Measurements from ENCODE around the gene C19orf44. TPM values are rescaled to one million over a fixed set of nuclear protein-coding genes. Genes with fewer than 3 reads are reported as not detected.

Gene C19orf44
- total RNA-seq, 2 experiments from 2014 or later = 0.78 to 1.0 TPM

- H3K36me3 ChIP-seq (ENCODE audit: insufficient read depth, low read length) = peaks cover 94% of the 10 kb centered on the region
- no peaks in the 10 kb centered on the region for H3K27me3 ChIP-seq (ENCODE audit: control insufficient read depth in 1 of 2, insufficient read depth in 2 of 2, low read length in 2 of 2)
- Mint-ChIP-seq H3K9me3 (no peaks in the 10 kb centered on the region), H3K4me3 (no peak overlapping the region), H3K27me3 (no peaks in the 10 kb centered on the region), H3K4me1 (ENCODE audit: low read depth) (no peaks in the 10 kb centered on the region), H3K27ac (no peak overlapping the region), H3K36me3 (ENCODE audit: low read depth) (peaks cover 81% of the 10 kb centered on the region)
- H3K4me1 ChIP-seq (ENCODE audit: insufficient read depth, low read length) = no peaks in the 10 kb centered on the region
- ChIA-PET POLR2A (no interaction called here), CTCF (interaction anchor here (0.8 to 0.9 kb wide), 2 partner anchors 34 to 110 kb away, joined by 3 read pairs; no protein-coding TSS in a partner anchor)
- DNase-seq (no peak), ATAC-seq (ENCODE audit: poor library complexity) (no peak)
- intact Hi-C loops (cut with DNase I, micrococcal nuclease) = no loop called here
- no peak overlapping the region for H3K27ac ChIP-seq (ENCODE audit: low read depth in 1 of 2, low read length in 2 of 2)
- no peak overlapping the region for H3K4me3 ChIP-seq (ENCODE audit: low read length)
- TF ChIP-seq CTCF (IDR thresholded peaks at IDR 0.05) = no peak
- H3K9me3 ChIP-seq (ENCODE audit: control insufficient read depth in 1 of 2, insufficient read depth in 1 of 2, low read length in 2 of 2) = no peaks in the 10 kb centered on the region
These were observed 31.2 kb downstream of the C19orf44 start for GRCh38 chr19:16527334-16527935.

GRCh38 chr19:16527971-16528521, 31.9 kb downstream of the C19orf44 start:
- H3K27me3 ChIP-seq (ENCODE audit: control insufficient read depth in 1 of 2, insufficient read depth in 2 of 2, low read length in 2 of 2) = no peaks in the 10 kb centered on the region
- H3K36me3 Mint-ChIP-seq (ENCODE audit: low read depth) = peaks cover 81% of the 10 kb centered on the region
- H3K4me3 ChIP-seq (ENCODE audit: low read length) = no peak overlapping the region
- ATAC-seq (ENCODE audit: poor library complexity) (peak; percentile 66), DNase-seq (peak in 13 of 14 experiments; percentile 18 to 70 (median 39))
- H3K9me3 Mint-ChIP-seq = no peaks in the 10 kb centered on the region
- H3K27ac ChIP-seq (ENCODE audit: low read depth in 1 of 2, low read length in 2 of 2) = no peak overlapping the region
- no peak overlapping the region for H3K4me3 Mint-ChIP-seq
- no peaks in the 10 kb centered on the region for H3K27me3 Mint-ChIP-seq
- no peaks in the 10 kb centered on the region for H3K4me1 ChIP-seq (ENCODE audit: insufficient read depth, low read length)
- POLR2A ChIA-PET = no interaction called here
- intact Hi-C loops (cut with DNase I, micrococcal nuclease) = no loop called here
- peak; percentile 42 for TF ChIP-seq CTCF (IDR thresholded peaks at IDR 0.05)
- peaks cover 94% of the 10 kb centered on the region for H3K36me3 ChIP-seq (ENCODE audit: insufficient read depth, low read length)
- H3K27ac Mint-ChIP-seq = no peak overlapping the region
- no peaks in the 10 kb centered on the region for H3K4me1 Mint-ChIP-seq (ENCODE audit: low read depth)
- no peaks in the 10 kb centered on the region for H3K9me3 ChIP-seq (ENCODE audit: control insufficient read depth in 1 of 2, insufficient read depth in 1 of 2, low read length in 2 of 2)
- CTCF ChIA-PET = interaction anchor here (0.8 kb wide), 1 partner anchor 34 kb away, joined by 3 read pairs; no protein-coding TSS in a partner anchor

GRCh38 chr19:16529466-16530144, 33.4 kb downstream of the C19orf44 start:
- Histone ChIP-seq H3K4me3 (ENCODE audit: low read length) (no peak overlapping the region), H3K4me1 (ENCODE audit: insufficient read depth, low read length) (no peaks in the 10 kb centered on the region), H3K9me3 (ENCODE audit: control insufficient read depth in 1 of 2, insufficient read depth in 1 of 2, low read length in 2 of 2) (no peaks in the 10 kb centered on the region), H3K27me3 (ENCODE audit: control insufficient read depth in 1 of 2, insufficient read depth in 2 of 2, low read length in 2 of 2) (no peaks in the 10 kb centered on the region), H3K36me3 (ENCODE audit: insufficient read depth, low read length) (peaks cover 94% of the 10 kb centered on the region), H3K27ac (ENCODE audit: low read depth in 1 of 2, low read length in 2 of 2) (no peak overlapping the region)
- DNase-seq = no peak
- no peak for TF ChIP-seq CTCF (IDR thresholded peaks at IDR 0.05)
- Mint-ChIP-seq H3K4me3 (no peak overlapping the region), H3K4me1 (ENCODE audit: low read depth) (no peaks in the 10 kb centered on the region), H3K27me3 (no peaks in the 10 kb centered on the region), H3K9me3 (no peaks in the 10 kb centered on the region), H3K36me3 (ENCODE audit: low read depth) (peaks cover 82% of the 10 kb centered on the region), H3K27ac (no peak overlapping the region)
- ChIA-PET POLR2A (no interaction called here), CTCF (no interaction called here)
- intact Hi-C loops (cut with DNase I, micrococcal nuclease) = no loop called here
- ATAC-seq (ENCODE audit: poor library complexity) = no peak
